ENCODE results near the gene ZSCAN16. TPM values are rescaled to one million over a fixed set of nuclear protein-coding genes. Genes with fewer than 3 reads are reported as not detected.

The ZSCAN16 gene
- total and polyA plus RNA-seq, 10 of the 15 experiments (the other 5 are each of a cell fraction or from before 2014, with no cell fraction given) = 4.6 to 13.8 (median 10.3) TPM

GRCh38 chr6:28141500-28142329, 17.3 kb downstream of the ZSCAN16 start, which contains the start of gene ZKSCAN8 (continued):
- peak; percentile 84 for TF ChIP-seq MLLT1 (IDR thresholded peaks at IDR 0.05)
- TF ChIP-seq BCL3 (IDR thresholded peaks at IDR 0.05; ENCODE audit: borderline replicate concordance, insufficient read depth, low read depth, low read length, poor library complexity, severe bottlenecking) = no peak
- no peak for TF ChIP-seq USF2 (IDR thresholded peaks at IDR 0.05; ENCODE audit: borderline replicate concordance, low read depth, low read length)
- TF ChIP-seq SIX5 (IDR thresholded peaks at IDR 0.05; ENCODE audit: low read depth, low read length, severe bottlenecking) = peak; percentile 29
- TF ChIP-seq BACH1 (IDR thresholded peaks at IDR 0.05; ENCODE audit: borderline replicate concordance) = 0 out of 2 replicates have a peak, but pooled peaks have one; percentile 38
- no peak for TF ChIP-seq HSF1 (IDR thresholded peaks at IDR 0.05; ENCODE audit: low read depth, low read length)
- TF ChIP-seq, protein P1, sequence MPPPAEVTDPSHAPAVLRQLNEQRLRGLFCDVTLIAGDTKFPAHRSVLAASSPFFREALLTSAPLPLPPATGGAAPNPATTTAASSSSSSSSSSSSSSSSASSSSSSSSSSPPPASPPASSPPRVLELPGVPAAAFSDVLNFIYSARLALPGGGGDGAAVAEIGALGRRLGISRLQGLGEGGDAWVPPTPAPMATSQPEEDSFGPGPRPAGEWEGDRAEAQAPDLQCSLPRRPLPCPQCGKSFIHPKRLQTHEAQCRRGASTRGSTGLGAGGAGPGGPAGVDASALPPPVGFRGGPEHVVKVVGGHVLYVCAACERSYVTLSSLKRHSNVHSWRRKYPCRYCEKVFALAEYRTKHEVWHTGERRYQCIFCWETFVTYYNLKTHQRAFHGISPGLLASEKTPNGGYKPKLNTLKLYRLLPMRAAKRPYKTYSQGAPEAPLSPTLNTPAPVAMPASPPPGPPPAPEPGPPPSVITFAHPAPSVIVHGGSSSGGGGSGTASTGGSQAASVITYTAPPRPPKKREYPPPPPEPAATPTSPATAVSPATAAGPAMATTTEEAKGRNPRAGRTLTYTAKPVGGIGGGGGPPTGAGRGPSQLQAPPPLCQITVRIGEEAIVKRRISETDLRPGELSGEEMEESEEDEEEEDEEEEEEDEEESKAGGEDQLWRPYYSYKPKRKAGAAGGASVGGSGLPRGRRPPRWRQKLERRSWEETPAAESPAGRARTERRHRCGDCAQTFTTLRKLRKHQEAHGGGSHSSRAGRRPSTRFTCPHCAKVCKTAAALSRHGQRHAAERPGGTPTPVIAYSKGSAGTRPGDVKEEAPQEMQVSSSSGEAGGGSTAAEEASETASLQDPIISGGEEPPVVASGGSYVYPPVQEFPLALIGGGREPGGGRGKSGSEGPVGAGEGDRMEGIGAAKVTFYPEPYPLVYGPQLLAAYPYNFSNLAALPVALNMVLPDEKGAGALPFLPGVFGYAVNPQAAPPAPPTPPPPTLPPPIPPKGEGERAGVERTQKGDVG (CRISPR knock-in tag; IDR thresholded peaks at IDR 0.05) = no peak
- TF ChIP-seq HDGF (IDR thresholded peaks at IDR 0.05) = 0 out of 2 replicates have a peak, but pooled peaks have one; percentile 63
- no peak for TF ChIP-seq EP300 (IDR thresholded peaks at IDR 0.05; ENCODE audit: borderline replicate concordance in 1 of 2, control insufficient read depth in 1 of 2, low read depth in 2 of 2, low read length in 2 of 2)
- TF ChIP-seq SMAD1 (IDR thresholded peaks at IDR 0.05; ENCODE audit: low read depth, partially characterized antibody) = no peak
- peak; percentile 7; the same call in 1 of the 2 replicates for TF ChIP-seq PAX5 (IDR thresholded peaks at IDR 0.05; ENCODE audit: borderline replicate concordance, low read depth, low read length)
- peak; percentile 84 for TF ChIP-seq RELB (IDR thresholded peaks at IDR 0.05; ENCODE audit: low read depth)
- TF ChIP-seq SIN3A (IDR thresholded peaks at IDR 0.05; ENCODE audit: low read depth, low read length) = no peak; the same call in 1 of the 2 replicates

Data from GM12878 (cell line).